Measurements from ENCODE around the gene CFAP119.

Gene CFAP119

DNA sequence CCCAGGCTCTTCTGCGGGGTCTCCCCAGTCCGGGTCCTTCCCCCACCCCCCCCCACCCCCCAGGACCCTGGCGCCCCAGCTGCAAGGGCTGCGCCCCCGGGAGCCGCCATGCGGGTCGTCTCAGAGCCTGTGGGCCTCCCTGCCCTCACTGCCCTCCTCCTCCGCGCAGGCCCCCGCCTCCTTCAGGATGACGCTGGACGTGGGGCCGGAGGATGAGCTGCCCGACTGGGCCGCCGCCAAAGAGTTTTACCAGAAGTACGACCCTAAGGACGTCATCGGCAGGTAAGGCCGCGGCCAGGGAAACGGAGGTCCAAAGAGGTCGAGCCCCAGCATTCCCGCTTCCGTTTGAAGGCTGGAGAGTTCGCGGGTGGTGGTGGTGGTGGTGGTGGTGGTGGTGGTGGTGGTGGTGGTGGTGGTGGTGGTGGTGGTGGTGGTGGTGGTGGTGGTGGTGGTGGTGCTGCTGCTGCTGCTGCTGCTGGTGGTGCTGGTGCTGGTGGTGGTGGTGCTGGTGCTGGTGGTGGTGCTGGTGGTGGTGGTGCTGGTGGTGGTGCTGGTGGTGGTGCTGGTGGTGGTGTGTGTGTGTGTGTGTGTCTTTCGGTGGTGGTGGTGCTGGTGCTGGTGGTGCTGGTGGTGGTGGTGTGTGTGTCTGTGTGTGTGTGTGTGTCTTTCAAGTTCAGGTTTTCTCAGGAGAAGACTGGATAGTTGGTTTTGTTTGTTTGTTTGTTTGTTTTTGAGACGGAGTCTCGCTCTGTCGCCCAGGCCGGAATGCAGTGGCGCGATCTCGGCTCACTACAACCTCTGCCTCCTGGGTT lies 13.0 kb downstream of the CFAP119 start:
- H3K27ac ChIP-seq (replicated peaks; ENCODE audit: low read length) = peak overlapping the region; percentile 70

GRCh38 chr16:30747799-30748633 lies 13.8 kb downstream of the CFAP119 start, which contains the start of gene PHKG2:
Gene PHKG2, plus strand, starts transcription at chr16:30748425. Its CDS starts 396 bp downstream, at chr16:30748821.
- Histone ChIP-seq H3K14ac (ENCODE audit: low read length) (no peak within 1 kb of the TSS), H3K9ac (ENCODE audit: low read depth, low read length, poor library complexity) (peak within 1 kb of the TSS; percentile 92), H2BK5ac (ENCODE audit: low read length) (no peak within 1 kb of the TSS), H3K27ac (replicated peaks; ENCODE audit: low read length) (peak within 1 kb of the TSS; percentile 70), H2AFZ (ENCODE audit: low read length) (peak within 1 kb of the TSS; percentile 86), H3K4me3 (ENCODE audit: low read length in 2 of 2) (peak within 1 kb of the TSS; percentile 84 to 86), H3K4me2 (ENCODE audit: insufficient read depth, low read length, poor library complexity, severe bottlenecking) (peak within 1 kb of the TSS; percentile 81), H3K18ac (ENCODE audit: low read length) (peak within 1 kb of the TSS; percentile 93), H4K8ac (ENCODE audit: low read depth, low read length) (no peak within 1 kb of the TSS), H3K23ac (ENCODE audit: low read depth, low read length, poor library complexity) (peak within 1 kb of the TSS; percentile 90), H3K79me1 (ENCODE audit: low read depth, low read length) (peaks cover 3% of the 10 kb centered on the region), H3K27me3 (ENCODE audit: control insufficient read depth in 3 of 3, insufficient read depth in 3 of 3, low read depth in 1 of 3, low read length in 3 of 3) (no peaks in the 10 kb centered on the region), H4K91ac (ENCODE audit: low read depth, low read length, poor library complexity) (no peak within 1 kb of the TSS), H2BK12ac (ENCODE audit: low read length) (no peak within 1 kb of the TSS), H3K4ac (ENCODE audit: low read length) (no peak within 1 kb of the TSS), H3K9me3 (replicated peaks in 1 of 2; ENCODE audit: control insufficient read depth in 2 of 2, insufficient read depth in 1 of 2, low read depth in 1 of 2, low read length in 2 of 2) (no peaks in the 10 kb centered on the region), H2AK5ac (ENCODE audit: low read depth, low read length) (no peak within 1 kb of the TSS), H3K4me1 (ENCODE audit: control insufficient read depth in 2 of 2, insufficient read depth in 1 of 2, low read depth in 1 of 2, low read length in 2 of 2) (peaks cover 0 to 2% of the 10 kb centered on the region in 2 donors), H3K36me3 (replicated peaks in 1 of 2; ENCODE audit: control insufficient read depth in 2 of 2, insufficient read depth in 2 of 2, low read length in 2 of 2) (peaks cover 14 to 54% of the 10 kb centered on the region in 2 donors), H2BK15ac (ENCODE audit: low read length) (no peak within 1 kb of the TSS), H2BK120ac (ENCODE audit: low read depth, low read length) (no peak within 1 kb of the TSS)
- WGBS, 2 donors (ENCODE audit: extremely low coverage in 2 of 2, insufficient read length in 2 of 2, insufficient replicate concordance in 1 of 2) = no CpG with 5 or more reads among the region's 60 CpGs
- DNase-seq (ENCODE audit: low spot score) = peak; percentile 98

More for the DNA sequence above, 13.0 kb downstream of the CFAP119 start:
- no peak overlapping the region for H2BK5ac ChIP-seq (ENCODE audit: low read length)
- H2BK15ac ChIP-seq (ENCODE audit: low read length) = no peak overlapping the region
- peak overlapping the region; percentile 86 for H2AFZ ChIP-seq (ENCODE audit: low read length)
- H3K79me1 ChIP-seq (ENCODE audit: low read depth, low read length) = peaks cover 3% of the 10 kb centered on the region
- H3K9ac ChIP-seq (ENCODE audit: low read depth, low read length, poor library complexity) = peak overlapping the region; percentile 92
- no peaks in the 10 kb centered on the region for H3K9me3 ChIP-seq (replicated peaks in 1 of 2; ENCODE audit: control insufficient read depth in 2 of 2, insufficient read depth in 1 of 2, low read depth in 1 of 2, low read length in 2 of 2)
- peak; percentile 17 for DNase-seq (ENCODE audit: low spot score)
- H3K18ac ChIP-seq (ENCODE audit: low read length) = peak overlapping the region; percentile 93
- peaks cover 0 to 2% of the 10 kb centered on the region in 2 donors for H3K4me1 ChIP-seq (ENCODE audit: control insufficient read depth in 2 of 2, insufficient read depth in 1 of 2, low read depth in 1 of 2, low read length in 2 of 2)
- H2BK120ac ChIP-seq (ENCODE audit: low read depth, low read length) = no peak overlapping the region
- peak overlapping the region; percentile 81 for H3K4me2 ChIP-seq (ENCODE audit: insufficient read depth, low read length, poor library complexity, severe bottlenecking)
- no peak overlapping the region for H4K91ac ChIP-seq (ENCODE audit: low read depth, low read length, poor library complexity)
- WGBS, 2 donors (ENCODE audit: extremely low coverage in 2 of 2, insufficient read length in 2 of 2, insufficient replicate concordance in 1 of 2) = no CpG with 5 or more reads among the region's 36 CpGs
- H3K4ac ChIP-seq (ENCODE audit: low read length) = no peak overlapping the region
- no peak overlapping the region for H4K8ac ChIP-seq (ENCODE audit: low read depth, low read length)
- H3K4me3 ChIP-seq (ENCODE audit: low read length in 2 of 2) = peak overlapping the region; percentile 84 to 86
- peaks cover 15 to 54% of the 10 kb centered on the region in 2 donors for H3K36me3 ChIP-seq (replicated peaks in 1 of 2; ENCODE audit: control insufficient read depth in 2 of 2, insufficient read depth in 2 of 2, low read length in 2 of 2)
- H2BK12ac ChIP-seq (ENCODE audit: low read length) = no peak overlapping the region
- no peaks in the 10 kb centered on the region for H3K27me3 ChIP-seq (ENCODE audit: control insufficient read depth in 3 of 3, insufficient read depth in 3 of 3, low read depth in 1 of 3, low read length in 3 of 3)
- H2AK5ac ChIP-seq (ENCODE audit: low read depth, low read length) = no peak overlapping the region
- H3K14ac ChIP-seq (ENCODE audit: low read length) = no peak overlapping the region
- H3K23ac ChIP-seq (ENCODE audit: low read depth, low read length, poor library complexity) = peak overlapping the region; percentile 90

DNA sequence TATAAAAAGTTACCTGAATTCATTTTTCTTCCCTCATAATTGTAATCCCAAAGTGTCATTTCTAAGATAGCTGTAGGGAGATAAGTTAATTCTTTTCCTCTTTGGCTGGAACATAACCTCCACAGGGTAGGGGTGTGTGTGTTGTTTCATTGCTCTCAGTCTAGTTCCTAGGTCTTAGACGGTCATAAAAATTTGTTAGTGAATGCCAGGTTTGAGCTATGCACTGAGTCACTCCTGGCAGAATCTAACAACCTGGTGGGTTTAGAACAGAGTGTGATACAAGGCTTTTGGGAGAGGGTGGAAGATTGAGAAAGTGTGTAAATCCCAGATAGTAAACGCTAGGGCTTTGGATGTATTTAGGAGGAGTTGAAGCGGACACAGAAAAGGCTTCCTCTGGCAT lies 14.5 kb downstream of the CFAP119 start:
- H3K27me3 ChIP-seq (ENCODE audit: control insufficient read depth in 3 of 3, insufficient read depth in 3 of 3, low read depth in 1 of 3, low read length in 3 of 3) = no peaks in the 10 kb centered on the region
- H3K9ac ChIP-seq (ENCODE audit: low read depth, low read length, poor library complexity) = no peak overlapping the region
- peaks cover 0 to 2% of the 10 kb centered on the region in 2 donors for H3K4me1 ChIP-seq (ENCODE audit: control insufficient read depth in 2 of 2, insufficient read depth in 1 of 2, low read depth in 1 of 2, low read length in 2 of 2)
- peak overlapping the region; percentile 82 for H2AFZ ChIP-seq (ENCODE audit: low read length)
- no peak overlapping the region for H2AK5ac ChIP-seq (ENCODE audit: low read depth, low read length)
- WGBS, 2 donors (ENCODE audit: extremely low coverage in 2 of 2, insufficient read length in 2 of 2, insufficient replicate concordance in 1 of 2) = no CpG with 5 or more reads among the region's 3 CpGs
- no peak overlapping the region for H2BK12ac ChIP-seq (ENCODE audit: low read length)
- no peak overlapping the region for H3K27ac ChIP-seq (replicated peaks; ENCODE audit: low read length)
- peaks cover 3% of the 10 kb centered on the region for H3K79me1 ChIP-seq (ENCODE audit: low read depth, low read length)
- H2BK5ac ChIP-seq (ENCODE audit: low read length) = no peak overlapping the region
- H3K9me3 ChIP-seq (replicated peaks in 1 of 2; ENCODE audit: control insufficient read depth in 2 of 2, insufficient read depth in 1 of 2, low read depth in 1 of 2, low read length in 2 of 2) = no peaks in the 10 kb centered on the region
- H3K4me2 ChIP-seq (ENCODE audit: insufficient read depth, low read length, poor library complexity, severe bottlenecking) = no peak overlapping the region
- no peak overlapping the region for H3K18ac ChIP-seq (ENCODE audit: low read length)
- H2BK15ac ChIP-seq (ENCODE audit: low read length) = no peak overlapping the region
- no peak overlapping the region for H4K8ac ChIP-seq (ENCODE audit: low read depth, low read length)
- no peak overlapping the region for H2BK120ac ChIP-seq (ENCODE audit: low read depth, low read length)
- H3K14ac ChIP-seq (ENCODE audit: low read length) = no peak overlapping the region
- no peak overlapping the region for H3K23ac ChIP-seq (ENCODE audit: low read depth, low read length, poor library complexity)
- no peak for DNase-seq (ENCODE audit: low spot score)
- no peak overlapping the region for H4K91ac ChIP-seq (ENCODE audit: low read depth, low read length, poor library complexity)
- no peak overlapping the region for H3K4ac ChIP-seq (ENCODE audit: low read length)
- H3K4me3 ChIP-seq (ENCODE audit: low read length in 2 of 2) = peak overlapping the region in 1 of 2 donors; percentile 86
- H3K36me3 ChIP-seq (replicated peaks in 1 of 2; ENCODE audit: control insufficient read depth in 2 of 2, insufficient read depth in 2 of 2, low read length in 2 of 2) = peaks cover 14 to 51% of the 10 kb centered on the region in 2 donors

Measured in neuronal stem cell (in vitro differentiated cells).